GM12891 (cell line): ENCODE data around the gene KLK14.

Experiments used
- PAX5 ChIP-seq: IDR thresholded peaks from 2 replicates; pipeline ENCODE4 v1.6.1; 2011; ENCODE audit warnings: low read length, moderate library complexity, mild to moderate bottlenecking; ENCODE audit not compliant: insufficient read depth, severe bottlenecking
- POLR2A ChIP-seq: IDR thresholded peaks from 2 replicates; pipeline ENCODE4 v1.6.1; 2011; ENCODE audit warnings: low read depth, low read length, control low read depth
- POLR2AphosphoS5 ChIP-seq: IDR thresholded peaks from 2 replicates; pipeline ENCODE4 v1.6.1; 2011; ENCODE audit warnings: low read depth, low read length, control low read depth
- SPI1 ChIP-seq: IDR thresholded peaks from 2 replicates; pipeline ENCODE4 v1.6.1; 2011; ENCODE audit warnings: low read depth, low read length, control low read depth
- TAF1 ChIP-seq: IDR thresholded peaks from 2 replicates; pipeline ENCODE4 v1.6.1; 2011; ENCODE audit warnings: low read depth, low read length, control low read depth

DNA sequence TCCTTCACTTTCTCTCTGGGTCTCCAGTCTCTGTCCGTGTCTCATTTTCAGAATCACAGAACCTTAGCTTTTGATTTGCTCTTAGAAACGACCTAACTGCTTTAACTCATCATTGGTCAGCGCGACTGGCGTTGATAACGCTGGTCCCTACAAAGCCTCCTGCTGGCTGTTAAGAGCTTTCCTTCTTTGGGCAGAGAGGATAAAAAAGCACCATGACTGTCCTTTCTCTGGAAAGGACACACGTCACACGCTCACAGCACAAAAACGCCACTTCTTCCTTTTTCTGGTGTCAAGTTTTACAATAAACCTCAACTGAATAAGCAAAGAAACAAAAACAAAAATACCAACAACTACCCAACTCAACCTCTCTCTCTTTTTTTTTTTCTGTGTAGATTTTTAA, 46.2 kb downstream of the KLK14 start:
- no peak for TF ChIP-seq POLR2A
- TF ChIP-seq TAF1 = no peak
- no peak for TF ChIP-seq POLR2AphosphoS5
- TF ChIP-seq PAX5 = no peak
- no peak for TF ChIP-seq SPI1
